ENCODE measurements around the gene WTAP.
A peak's percentile ranks its signal among the peaks of the same experiment; 100 is the strongest.
"Not testable (repeated sequence)": the region's sequence is repeated elsewhere in the genome, so short reads cannot be mapped to it uniquely, and the experiment has no call there.

Gene WTAP

GRCh38 chr6:159693894-159694545 lies 33.3 kb upstream of the WTAP start:
- no peak for FAIRE-seq

- FAIRE-seq = no peak
Measured at GRCh38 chr6:159695984-159696383, 31.3 kb upstream of the WTAP start.

- no peak for FAIRE-seq
Measured at GRCh38 chr6:159700970-159701369, 26.3 kb upstream of the WTAP start.

GRCh38 chr6:159701413-159701999 lies 25.8 kb upstream of the WTAP start:
- FAIRE-seq = no peak

GRCh38 chr6:159710603-159711002 lies 16.7 kb upstream of the WTAP start:
- not testable (repeated sequence) for FAIRE-seq

GRCh38 chr6:159712389-159712788 lies 14.9 kb upstream of the WTAP start:
- FAIRE-seq = not testable (repeated sequence)

GRCh38 chr6:159713984-159714383 lies 13.3 kb upstream of the WTAP start:
- no peak for FAIRE-seq

GRCh38 chr6:159714404-159714803 lies 12.9 kb upstream of the WTAP start:
- FAIRE-seq = no peak

DNA sequence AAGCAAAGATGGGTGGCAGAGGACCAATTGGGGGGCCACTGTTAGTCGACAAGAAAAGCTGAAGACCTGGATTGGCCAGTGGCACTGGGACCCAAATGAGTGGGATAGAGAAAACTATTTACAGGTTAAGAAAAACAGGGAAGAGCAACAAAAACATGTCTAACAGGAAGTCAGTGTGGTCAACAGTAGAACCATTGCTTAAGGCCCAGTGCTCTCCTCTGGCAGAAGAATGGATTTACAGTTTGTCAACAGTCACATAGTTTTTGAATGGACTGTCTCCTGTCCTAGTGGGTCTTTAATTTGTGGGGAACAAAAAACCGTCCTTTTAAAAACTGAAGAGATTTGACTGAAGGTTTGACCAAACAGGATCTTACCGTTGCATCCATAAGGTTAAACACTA lies 12.1 kb upstream of the WTAP start:
- no peak for FAIRE-seq

DNA sequence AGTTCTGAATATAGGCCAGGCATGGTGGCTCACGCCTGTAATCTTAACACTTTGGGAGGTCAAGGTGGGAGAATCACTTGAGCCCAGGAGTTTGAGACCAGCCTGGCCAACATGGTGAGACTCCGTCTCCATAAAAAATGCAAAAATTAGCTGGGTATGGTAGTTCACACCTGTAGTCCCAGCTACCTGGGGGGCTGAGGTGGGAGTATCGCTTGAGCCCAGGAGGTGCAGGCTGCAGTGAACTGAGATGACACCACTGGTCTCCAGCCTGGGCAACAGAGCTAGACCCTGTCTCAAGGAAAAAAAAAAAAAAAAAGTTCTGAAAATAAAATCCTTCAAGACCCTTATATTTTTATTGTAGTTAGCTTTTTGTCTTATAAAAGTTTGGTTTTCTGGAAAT lies 11.7 kb upstream of the WTAP start:
- FAIRE-seq = no peak

GRCh38 chr6:159716247-159717096 lies 10.8 kb upstream of the WTAP start:
- FAIRE-seq = no peak

DNA sequence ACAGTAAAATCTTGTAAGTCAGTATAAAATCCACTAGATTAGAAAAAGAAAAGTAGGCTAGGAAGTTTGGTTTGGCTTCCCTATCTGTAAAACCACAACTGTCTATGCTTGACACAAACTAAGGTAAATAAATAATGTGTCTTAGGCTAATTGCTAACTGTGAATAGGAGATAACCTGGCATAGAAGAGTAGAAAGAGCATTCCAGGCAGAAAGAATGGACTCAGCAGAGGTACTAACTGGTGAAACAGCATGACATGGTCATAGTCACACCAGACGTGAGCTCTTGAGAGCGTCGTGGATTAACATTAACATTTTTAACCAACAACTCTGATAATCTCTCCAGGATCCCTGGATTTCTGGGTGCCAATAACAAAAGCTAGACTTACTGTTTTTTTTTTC lies 8.7 kb upstream of the WTAP start:
- FAIRE-seq = no peak

- FAIRE-seq = no peak
Measured at GRCh38 chr6:159719287-159719686, 8.0 kb upstream of the WTAP start.

DNA sequence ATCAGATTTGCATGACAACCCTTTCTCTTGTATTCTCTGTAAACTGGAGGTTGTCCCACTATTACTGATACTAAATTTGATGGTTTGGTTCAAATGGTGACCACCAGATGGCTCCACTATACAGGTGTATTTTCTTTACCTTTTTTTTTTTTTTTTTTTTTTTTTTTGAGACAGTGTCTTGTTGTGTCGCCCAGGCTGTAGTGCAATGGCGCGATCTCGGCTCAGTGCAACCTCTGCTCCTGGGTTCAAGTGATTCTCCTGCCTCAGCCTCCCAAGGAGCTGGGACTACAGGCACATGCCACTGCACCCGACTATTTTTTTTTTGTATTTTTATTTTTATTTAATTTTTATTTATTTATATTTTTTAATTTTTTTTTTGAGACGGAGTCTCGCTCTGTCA lies 6.6 kb upstream of the WTAP start:
- peak; percentile 79 for FAIRE-seq

DNA sequence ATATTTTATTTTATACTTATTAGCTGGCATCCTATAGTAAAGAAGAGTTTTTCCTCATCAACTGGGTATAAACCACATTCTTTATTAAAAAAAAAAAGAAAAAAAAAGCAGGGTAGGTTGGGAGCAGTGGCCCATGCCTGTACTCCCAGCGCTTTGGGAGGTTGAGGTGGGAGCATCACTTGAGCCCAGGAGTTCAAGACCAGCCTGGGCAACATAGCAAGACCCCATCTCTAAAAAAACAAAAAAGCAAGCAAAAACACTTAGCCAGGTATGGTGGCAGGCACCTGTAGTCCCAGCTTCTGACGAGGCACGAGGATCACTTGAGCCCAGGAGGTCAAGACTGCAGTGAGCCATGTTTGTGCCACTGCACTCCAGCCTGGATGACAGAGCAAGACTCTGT lies 5.3 kb upstream of the WTAP start:
- not testable (repeated sequence) for FAIRE-seq

GRCh38 chr6:159722655-159723054 lies 4.7 kb upstream of the WTAP start:
- no peak for FAIRE-seq

DNA sequence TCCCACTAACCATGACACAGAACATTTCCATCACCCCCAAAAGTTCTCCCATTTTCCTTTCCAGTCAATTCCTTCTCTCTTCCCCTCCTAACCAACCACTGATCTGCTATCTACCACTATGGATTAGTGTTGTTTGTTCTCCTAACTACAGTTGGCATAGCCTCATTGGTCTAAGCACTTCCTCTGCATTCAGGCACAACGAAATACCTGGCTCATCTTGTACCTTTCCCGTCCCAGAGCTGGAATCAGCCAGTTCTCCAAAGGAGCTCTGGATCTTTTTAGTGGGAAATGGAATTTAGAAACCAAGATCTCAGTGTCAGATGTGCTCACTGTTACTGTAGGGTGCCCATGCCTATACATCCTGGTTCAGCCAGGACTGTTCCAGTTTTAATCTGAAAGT lies 4.0 kb upstream of the WTAP start:
- FAIRE-seq = no peak

- FAIRE-seq = no peak
Measured at GRCh38 chr6:159724778-159725177, 2.5 kb upstream of the WTAP start.

DNA sequence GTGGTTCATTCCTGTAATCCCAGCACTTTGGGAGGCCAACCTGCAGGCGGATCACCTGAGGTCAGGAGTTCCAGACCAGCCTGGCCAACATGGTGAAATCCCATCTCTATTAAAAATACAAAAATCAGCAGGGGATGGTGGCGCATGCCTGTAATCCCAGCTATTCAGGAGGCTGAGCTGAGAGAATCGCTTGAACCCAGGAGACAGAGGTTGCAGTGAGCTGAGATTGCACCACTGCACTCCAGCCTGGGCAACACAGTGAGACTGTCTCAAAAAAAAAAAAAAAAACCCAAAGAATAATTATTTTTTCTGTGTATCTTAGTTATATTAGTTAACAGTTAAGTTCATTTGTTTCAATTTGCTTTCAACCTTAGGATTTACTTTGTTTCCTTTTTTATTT lies 2.1 kb upstream of the WTAP start:
- FAIRE-seq = not testable (repeated sequence)

DNA sequence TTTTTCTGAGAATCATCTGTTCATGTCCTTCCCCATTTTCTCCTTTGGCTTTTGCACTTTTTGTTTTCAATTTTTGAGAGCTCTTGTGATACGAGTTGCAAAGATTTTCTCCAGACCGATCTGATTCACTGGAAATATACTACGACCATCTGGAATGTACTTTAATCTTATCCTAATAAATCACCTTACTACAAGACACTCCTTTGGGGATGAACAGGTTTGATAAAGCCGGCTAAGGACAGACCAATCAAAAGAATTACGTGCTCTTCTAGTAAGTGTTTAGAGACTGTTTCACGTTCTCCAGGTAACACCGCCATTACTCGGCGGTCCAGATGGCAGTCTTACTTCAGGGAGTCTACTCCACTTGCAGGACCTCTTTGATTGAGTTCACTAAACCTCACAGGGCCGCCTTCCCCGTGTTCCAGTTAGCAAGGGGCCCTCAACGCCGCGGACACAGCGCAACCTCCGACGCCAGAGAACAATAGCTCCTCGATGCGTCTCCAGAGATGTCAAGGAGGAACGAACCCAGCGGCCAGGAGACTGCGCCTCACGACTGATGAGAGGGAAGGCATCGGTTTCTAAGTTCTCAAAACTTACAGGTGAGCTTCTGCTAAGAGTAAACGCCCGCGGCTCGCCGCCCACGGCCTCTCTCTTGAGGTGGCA lies 920 bp upstream of the WTAP start:
- no peak for FAIRE-seq

GRCh38 chr6:159727717-159728445 lies 575 bp downstream of the WTAP start:
- FAIRE-seq = no peak

GRCh38 chr6:159728531-159728964 lies 1.2 kb downstream of the WTAP start:
- peak; percentile 8 for FAIRE-seq

Data from G401.6 (cell line).